HepG2 (cell line): Measurements from ENCODE around the gene TTC4.

Source experiments
- CEBPB ChIP-seq: IDR thresholded peaks from 2 replicates; pipeline ENCODE4 v1.6.1; 2011; ENCODE audit warnings: low read depth, low read length, improper control_type of control experiment, borderline replicate concordance
- FOXO1 ChIP-seq: sonication (generic); formaldehyde crosslinking; IDR thresholded peaks from 2 replicates; pipeline ENCODE4 v1.4.0; 2020; ENCODE audit warnings: missing genetic modification reagents
- POLR2A ChIP-seq, 2 experiments: IDR thresholded peaks; 2 replicates each; pipeline ENCODE4 v1.6.1; 2011; ENCODE audit warnings: low read depth in 2 of 2, low read length in 2 of 2, mild to moderate bottlenecking in 1 of 2, moderate library complexity in 1 of 2; ENCODE audit not compliant: insufficient read depth in 1 of 2
- REST ChIP-seq, 2 experiments: IDR thresholded peaks; 2 replicates each; pipeline ENCODE4 v1.6.1; 2011 to 2012; ENCODE audit warnings: low read length in 2 of 2, borderline replicate concordance in 1 of 2, low read depth in 1 of 2, mild to moderate bottlenecking in 1 of 2, moderate library complexity in 1 of 2
- THRA ChIP-seq: sonication (generic); formaldehyde crosslinking; IDR thresholded peaks from 2 replicates; pipeline ENCODE4 v1.4.0; 2020; ENCODE audit warnings: missing genetic modification reagents, borderline replicate concordance

DNA sequence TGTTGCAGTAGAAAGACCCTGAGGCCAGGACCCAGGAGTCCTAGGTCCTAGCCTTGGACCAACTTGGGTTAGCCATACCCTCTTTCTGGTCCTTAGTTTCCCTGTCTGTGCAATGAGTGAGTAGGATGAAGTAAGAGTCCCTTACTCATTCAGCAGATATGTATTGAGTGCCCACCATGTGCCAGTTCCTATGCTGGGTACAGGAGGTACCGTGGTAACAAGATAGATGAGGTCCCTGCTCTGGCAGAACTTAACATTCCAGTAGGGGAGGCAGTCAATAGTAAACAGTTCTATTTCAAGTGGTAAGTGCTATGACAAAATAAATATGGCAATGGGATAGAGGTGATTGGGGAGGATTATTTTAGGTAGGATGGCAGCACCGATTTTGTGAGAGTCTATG lies 66.9 kb downstream of the TTC4 start:
- no peak for TF ChIP-seq FOXO1
- TF ChIP-seq REST (IDR thresholded peaks at IDR 0.05; ENCODE audit: borderline replicate concordance in 1 of 2, low read depth in 1 of 2, low read length in 2 of 2): no peak
- no peak for TF ChIP-seq THRA (CRISPR knock-in tag)
- no peak for TF ChIP-seq POLR2A (IDR thresholded peaks at IDR 0.05; ENCODE audit: insufficient read depth in 1 of 2, low read depth in 2 of 2, low read length in 2 of 2)
- no peak for TF ChIP-seq CEBPB
